HL-60 (cell line): ENCODE results near the gene MRPS23.

ENCODE experiments used
- DNase-seq, 2 experiments: peaks; one replicate each; pipeline ENCODE4 v3.0.0-alpha.2; 2010 to 2020; ENCODE audit warnings: low read depth in 1 of 2, low spot score in 1 of 2
- H3K27ac ChIP-seq: fragments of 250-450 bp; sonication (Bioruptor Pico); replicated peaks from 2 replicates; pipeline ENCODE4 v1.5.1; 2020; ENCODE audit warnings: mild to moderate bottlenecking, moderate library complexity
- H3K27me3 ChIP-seq: fragments of 250-450 bp; sonication (Bioruptor Pico); 2 replicates; pipeline ENCODE4 v1.5.1; 2021; ENCODE audit warnings: mild to moderate bottlenecking, moderate library complexity; ENCODE audit not compliant: insufficient read depth, poor library complexity, severe bottlenecking
- H3K4me3 ChIP-seq: replicated peaks from 2 replicates; pipeline ENCODE4 v1.5.1; 2011; ENCODE audit warnings: mild to moderate bottlenecking, control low read depth, low read length; ENCODE audit not compliant: insufficient read depth
- GABPA ChIP-seq: IDR thresholded peaks from 2 replicates; pipeline ENCODE4 v1.6.1; 2012; ENCODE audit warnings: low read depth
- POLR2AphosphoS5 ChIP-seq: IDR thresholded peaks from 2 replicates; pipeline ENCODE4 v1.6.1; 2012; ENCODE audit warnings: low read depth
- REST ChIP-seq: IDR thresholded peaks from 2 replicates; pipeline ENCODE4 v1.6.1; 2012; ENCODE audit warnings: low read depth; ENCODE audit not compliant: insufficient replicate concordance
- SPI1 ChIP-seq: IDR thresholded peaks from 2 replicates; pipeline ENCODE4 v1.6.1; 2012; ENCODE audit warnings: low read depth, mild to moderate bottlenecking, borderline replicate concordance
- TF ChIP-seq, protein P1 (sequence below): IDR thresholded peaks from one replicate; pipeline ENCODE4 v1.5.1; 2011; ENCODE audit warnings: low read length, control low read depth, inconsistent platforms; ENCODE audit not compliant: insufficient read depth

Gene MRPS23

GRCh38 chr17:57859601-57860413 is 10.0 kb upstream of the MRPS23 start:
- H3K27me3 ChIP-seq, result no peaks in the 10 kb centered on the region
- no peak overlapping the region for H3K4me3 ChIP-seq
- no peak overlapping the region; the same call in 1 of the 2 replicates for H3K27ac ChIP-seq
- TF ChIP-seq, protein P1, sequence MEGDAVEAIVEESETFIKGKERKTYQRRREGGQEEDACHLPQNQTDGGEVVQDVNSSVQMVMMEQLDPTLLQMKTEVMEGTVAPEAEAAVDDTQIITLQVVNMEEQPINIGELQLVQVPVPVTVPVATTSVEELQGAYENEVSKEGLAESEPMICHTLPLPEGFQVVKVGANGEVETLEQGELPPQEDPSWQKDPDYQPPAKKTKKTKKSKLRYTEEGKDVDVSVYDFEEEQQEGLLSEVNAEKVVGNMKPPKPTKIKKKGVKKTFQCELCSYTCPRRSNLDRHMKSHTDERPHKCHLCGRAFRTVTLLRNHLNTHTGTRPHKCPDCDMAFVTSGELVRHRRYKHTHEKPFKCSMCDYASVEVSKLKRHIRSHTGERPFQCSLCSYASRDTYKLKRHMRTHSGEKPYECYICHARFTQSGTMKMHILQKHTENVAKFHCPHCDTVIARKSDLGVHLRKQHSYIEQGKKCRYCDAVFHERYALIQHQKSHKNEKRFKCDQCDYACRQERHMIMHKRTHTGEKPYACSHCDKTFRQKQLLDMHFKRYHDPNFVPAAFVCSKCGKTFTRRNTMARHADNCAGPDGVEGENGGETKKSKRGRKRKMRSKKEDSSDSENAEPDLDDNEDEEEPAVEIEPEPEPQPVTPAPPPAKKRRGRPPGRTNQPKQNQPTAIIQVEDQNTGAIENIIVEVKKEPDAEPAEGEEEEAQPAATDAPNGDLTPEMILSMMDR, result no peak
- TF ChIP-seq REST (no peak), GABPA (no peak), SPI1 (no peak), POLR2AphosphoS5 (no peak)
- DNase-seq, result no peak

- no peak for DNase-seq
- H3K4me3 ChIP-seq, result no peak overlapping the region
- no peaks in the 10 kb centered on the region for H3K27me3 ChIP-seq
- TF ChIP-seq SPI1 (no peak), GABPA (no peak), POLR2AphosphoS5 (no peak), REST (no peak)
- TF ChIP-seq, protein P1, result no peak
- no peak overlapping the region for H3K27ac ChIP-seq
These were observed 9.0 kb upstream of the MRPS23 start for GRCh38 chr17:57858838-57859237.

DNA sequence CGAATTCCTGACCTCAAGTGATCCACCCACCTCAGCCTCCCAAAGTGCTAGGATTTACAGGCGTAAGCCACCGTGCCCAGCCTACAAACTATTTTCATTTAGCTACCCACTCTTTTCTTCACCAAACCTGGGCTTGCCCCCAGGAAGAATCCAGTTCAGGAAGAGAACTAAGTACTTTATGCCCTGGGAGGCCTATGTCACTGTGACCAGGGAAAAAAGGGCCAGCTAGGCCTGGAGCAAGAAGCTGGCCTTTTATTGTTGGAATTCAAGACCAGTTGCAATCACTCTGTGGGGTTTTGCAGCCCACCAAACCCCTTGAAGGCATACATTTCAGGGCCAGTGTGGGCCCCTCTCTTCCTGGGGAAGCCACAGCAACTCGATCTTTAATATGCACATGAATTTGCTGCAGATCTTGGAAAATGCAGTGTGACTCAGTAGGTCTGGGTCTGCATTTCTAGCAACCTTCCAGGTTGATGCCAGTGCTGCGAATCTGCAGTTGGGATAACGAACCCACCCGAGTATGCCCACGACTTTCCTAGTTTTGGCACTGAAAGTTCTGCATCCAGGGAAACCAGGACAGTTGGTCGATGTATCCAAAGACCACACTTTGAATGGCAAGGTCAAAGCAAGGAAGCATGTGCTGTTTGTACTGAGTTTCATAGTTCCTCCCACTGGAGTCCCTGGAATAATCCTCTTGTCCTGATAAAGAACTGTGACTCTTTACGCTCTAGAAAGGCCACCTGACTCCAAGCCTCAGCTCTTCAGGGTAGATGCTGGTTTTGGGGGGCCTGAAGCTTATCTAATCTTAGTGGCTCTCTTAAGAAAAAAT is 7.2 kb upstream of the MRPS23 start:
- no peak for DNase-seq
- TF ChIP-seq POLR2AphosphoS5 (no peak), REST (no peak), SPI1 (no peak), GABPA (no peak)
- TF ChIP-seq, protein P1, result no peak
- no peaks in the 10 kb centered on the region for H3K27me3 ChIP-seq

More for the DNA sequence above, 7.2 kb upstream of the MRPS23 start:
- Histone ChIP-seq H3K4me3 (no peak overlapping the region), H3K27ac (no peak overlapping the region)
